Testis (tissue), 3 donors: ENCODE results near the gene CLK3. TPM values are rescaled to one million over a fixed set of nuclear protein-coding genes. Genes with fewer than 3 reads are reported as not detected.

Experiments
- DNase-seq: peaks from one replicate; pipeline ENCODE4 v3.0.0-alpha.2; 2019
- H3K27ac ChIP-seq, 2 donors: fragments of 200-600 bp; sonication (generic); one replicate each; pipeline ENCODE4 v1.5.1; 2019
- H3K27me3 ChIP-seq: fragments of 200-600 bp; sonication (generic); one replicate; pipeline ENCODE4 v1.5.1; 2019
- H3K36me3 ChIP-seq: fragments of 200-600 bp; sonication (generic); one replicate; pipeline ENCODE4 v1.5.1; 2017; ENCODE audit warnings: low read depth; ENCODE audit errors: missing control alignments
- H3K4me1 ChIP-seq: fragments of 200-600 bp; sonication (generic); one replicate; pipeline ENCODE4 v1.5.1; 2019
- H3K4me3 ChIP-seq, 2 donors: fragments of 200-600 bp; sonication (generic); one replicate each; pipeline ENCODE4 v1.5.1; 2017 to 2019
- H3K9me3 ChIP-seq: fragments of 200-600 bp; sonication (generic); one replicate; pipeline ENCODE4 v1.5.1; 2017
- CTCF ChIP-seq, 3 experiments: fragments of 450-650 bp in 2 of 3; fragments of 200-600 bp in 1 of 3; sonication (generic) in 1 of 3; IDR thresholded peaks; one replicate each; pipeline ENCODE4 v1.5.1; 2016 to 2019; ENCODE audit warnings: antibody characterized with exemption in 3 of 3, mild to moderate bottlenecking in 2 of 3, moderate library complexity in 1 of 3
- POLR2A ChIP-seq: fragments of 450-650 bp; IDR thresholded peaks from one replicate; pipeline ENCODE4 v1.6.1; 2017; ENCODE audit warnings: antibody characterized with exemption, mild to moderate bottlenecking, moderate library complexity
- WGBS, 2 donors: methylation state at CpG; one replicate each; pipeline ENCODE4 v1.1.5; 2018; 5-methylcytosine and 5-hydroxymethylcytosine counted together
- intact Hi-C: fragments of 100-400 bp; cut with DNase I; formaldehyde crosslinking; loops from one replicate; pipeline ENCODE4 v1.15.1; 2023; ENCODE audit warnings: low total_unique reads
- polyA plus RNA-seq: library from polyadenylated mRNA; stranded (reverse); fragments of 350-450 nt; fragmentation: Illumina TruSeq; extraction: RNeasy Lipid Tissue Mini Kit (QIAGEN cat#74804); gene quantifications from one replicate; pipeline ENCODE4 v1.2.3, GENCODE V29; 2014; ENCODE audit warnings: low read depth, low replicate concordance; ENCODE audit not compliant: insufficient read depth
- total RNA-seq, 2 donors: library from RNA; depleted of rRNA; stranded (reverse); fragments of >200 nt; gene quantifications; one replicate each; pipeline ENCODE4 v1.2.3, GENCODE V29; 2016

CLK3 gene
- total and polyA plus RNA-seq, 3 donors from 2014 or later = 137 to 197 (median 162) TPM

- DNase-seq = no peak
- peaks cover 9% of the 10 kb centered on the region for H3K4me1 ChIP-seq
These were observed 48.5 kb downstream of the CLK3 start for GRCh38 chr15:74664028-74664616.

GRCh38 chr15:74664670-74665069 is 49.0 kb downstream of the CLK3 start:
- H3K27ac ChIP-seq = peak overlapping the region in 1 of 2 donors; percentile 7
- no peak overlapping the region for H3K4me3 ChIP-seq
- H3K4me1 ChIP-seq = peaks cover 9% of the 10 kb centered on the region
- intact Hi-C loops = no loop called here
- no peaks in the 10 kb centered on the region for H3K27me3 ChIP-seq
- no peaks in the 10 kb centered on the region for H3K9me3 ChIP-seq
- no peaks in the 10 kb centered on the region for H3K36me3 ChIP-seq
- no peak for DNase-seq
- TF ChIP-seq POLR2A = no peak
- TF ChIP-seq CTCF (IDR thresholded peaks at IDR 0.05) = no peak
- 80 to 87% methylated on average over 2 of the region's 2 CpGs for WGBS, 2 donors

More at GRCh38 chr15:74664028-74664616, 48.5 kb downstream of the CLK3 start:
- TF ChIP-seq POLR2A = no peak
- TF ChIP-seq CTCF (IDR thresholded peaks at IDR 0.05) = no peak
- no peaks in the 10 kb centered on the region for H3K9me3 ChIP-seq
- no peak overlapping the region for H3K4me3 ChIP-seq
- H3K27me3 ChIP-seq = no peaks in the 10 kb centered on the region
- no peaks in the 10 kb centered on the region for H3K36me3 ChIP-seq
- peak overlapping the region in 1 of 2 donors; percentile 7 for H3K27ac ChIP-seq
- WGBS, 2 donors = 19 to 38% methylated on average over 2 of the region's 2 CpGs
- intact Hi-C loops = no loop called here

- DNase-seq = no peak
- Histone ChIP-seq H3K36me3 (no peaks in the 10 kb centered on the region), H3K4me1 (peaks cover 9% of the 10 kb centered on the region), H3K27me3 (no peaks in the 10 kb centered on the region), H3K9me3 (no peaks in the 10 kb centered on the region), H3K4me3 (no peak overlapping the region), H3K27ac (no peak overlapping the region)
- WGBS, 2 donors = 86 to 100% methylated on average over 1 of the region's 1 CpG
- TF ChIP-seq CTCF (IDR thresholded peaks at IDR 0.05) = no peak
- intact Hi-C loops = no loop called here
These were observed 52.3 kb downstream of the CLK3 start for GRCh38 chr15:74667975-74668374.

- H3K27me3 ChIP-seq = no peaks in the 10 kb centered on the region
- no peaks in the 10 kb centered on the region for H3K4me1 ChIP-seq
- H3K36me3 ChIP-seq = no peaks in the 10 kb centered on the region
- TF ChIP-seq POLR2A (no peak), CTCF (IDR thresholded peaks at IDR 0.05) (no peak)
- DNase-seq = no peak
- H3K4me3 ChIP-seq = no peak overlapping the region
- intact Hi-C loops = no loop called here
- 93 to 95% methylated on average over 4 of the region's 4 CpGs for WGBS, 2 donors
- H3K27ac ChIP-seq = no peak overlapping the region
- no peaks in the 10 kb centered on the region for H3K9me3 ChIP-seq
These were observed 54.0 kb downstream of the CLK3 start for GRCh38 chr15:74669627-74670026.

GRCh38 chr15:74674161-74674560 is 58.5 kb downstream of the CLK3 start:
- intact Hi-C loops = no loop called here

More at GRCh38 chr15:74674161-74674560, 58.5 kb downstream of the CLK3 start:
- Histone ChIP-seq H3K27ac (no peak overlapping the region), H3K36me3 (no peaks in the 10 kb centered on the region), H3K9me3 (no peaks in the 10 kb centered on the region), H3K27me3 (no peaks in the 10 kb centered on the region), H3K4me3 (no peak overlapping the region), H3K4me1 (no peaks in the 10 kb centered on the region)
- no peak for TF ChIP-seq CTCF (IDR thresholded peaks at IDR 0.05)
- no peak for TF ChIP-seq POLR2A
- no peak for DNase-seq
- 92 to 93% methylated on average over 3 of the region's 3 CpGs for WGBS, 2 donors
